Right lobe of liver (tissue), 4 donors: ENCODE results near the gene MYO7B.

Experiments used
- CTCF ChIP-seq, 4 donors: fragments of 200-600 bp in 3 of 4; fragments of 450-650 bp in 1 of 4; IDR thresholded peaks; one replicate each; pipeline versions ENCODE4 v1.5.1 to v1.8.0; 2016 to 2022; ENCODE audit warnings: antibody characterized with exemption in 4 of 4, mild to moderate bottlenecking in 2 of 4
- POLR2A ChIP-seq: fragments of 450-650 bp; IDR thresholded peaks from one replicate; pipeline ENCODE4 v1.6.1; 2017; ENCODE audit warnings: antibody characterized with exemption, mild to moderate bottlenecking
- donor health status: DM: no; HTN: no; CAD: no.
- donor health status: DM: no; HTN: no; CAD: no.
- donor health status: DM: no; HTN: yes; CAD: no.

GRCh38 chr2:127535918-127536317 lies 435 bp downstream of the MYO7B start:
- TF ChIP-seq CTCF (IDR thresholded peaks at IDR 0.05), result no peak
- TF ChIP-seq POLR2A, result no peak
